ENCODE measurements around the gene KLHDC10.
"Not testable (repeated sequence)": the region's sequence is repeated elsewhere in the genome, so short reads cannot be mapped to it uniquely, and the experiment has no call there.

KLHDC10 gene

DNA sequence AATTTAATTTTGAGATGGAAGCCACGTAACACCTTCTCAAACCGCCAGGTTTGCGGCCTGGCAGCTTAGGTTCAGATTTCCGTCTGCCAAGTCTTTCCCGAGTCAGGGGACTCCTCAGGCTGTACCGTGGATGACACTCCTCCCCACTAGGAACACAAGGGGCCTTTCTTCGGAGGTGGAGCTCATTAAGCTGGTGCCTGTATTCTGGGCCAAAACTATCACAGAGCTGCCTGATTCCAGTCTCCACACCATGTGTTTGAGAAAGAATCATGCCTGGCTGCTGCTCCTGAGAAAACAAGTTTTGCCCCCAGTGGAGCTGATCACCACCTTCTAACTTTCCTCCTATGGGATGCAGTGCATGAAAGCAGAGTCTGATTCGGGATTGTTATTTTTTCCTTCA, 90.1 kb downstream of the KLHDC10 start:
- DNase-seq: no peak

DNA sequence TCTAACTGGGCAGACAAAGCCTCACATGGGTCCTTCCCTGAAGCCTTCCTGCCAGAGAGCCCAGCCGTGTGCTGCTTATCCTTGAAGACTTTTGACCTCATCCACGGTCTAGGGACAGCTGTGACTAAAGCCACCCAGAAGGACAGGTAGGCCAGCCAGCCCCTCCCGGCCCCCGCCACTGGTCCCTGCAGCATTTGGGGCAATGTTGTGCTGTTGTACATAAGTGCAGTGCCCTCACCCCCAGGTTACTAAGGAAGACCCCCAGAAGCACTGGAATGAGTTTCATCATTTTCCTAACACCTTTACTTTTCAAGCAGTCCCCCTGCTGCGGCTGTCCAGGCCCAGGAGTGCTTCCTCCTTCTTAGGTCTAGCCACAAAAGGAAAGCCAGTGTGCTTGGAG, 91.9 kb downstream of the KLHDC10 start:
- no peak for DNase-seq

DNA sequence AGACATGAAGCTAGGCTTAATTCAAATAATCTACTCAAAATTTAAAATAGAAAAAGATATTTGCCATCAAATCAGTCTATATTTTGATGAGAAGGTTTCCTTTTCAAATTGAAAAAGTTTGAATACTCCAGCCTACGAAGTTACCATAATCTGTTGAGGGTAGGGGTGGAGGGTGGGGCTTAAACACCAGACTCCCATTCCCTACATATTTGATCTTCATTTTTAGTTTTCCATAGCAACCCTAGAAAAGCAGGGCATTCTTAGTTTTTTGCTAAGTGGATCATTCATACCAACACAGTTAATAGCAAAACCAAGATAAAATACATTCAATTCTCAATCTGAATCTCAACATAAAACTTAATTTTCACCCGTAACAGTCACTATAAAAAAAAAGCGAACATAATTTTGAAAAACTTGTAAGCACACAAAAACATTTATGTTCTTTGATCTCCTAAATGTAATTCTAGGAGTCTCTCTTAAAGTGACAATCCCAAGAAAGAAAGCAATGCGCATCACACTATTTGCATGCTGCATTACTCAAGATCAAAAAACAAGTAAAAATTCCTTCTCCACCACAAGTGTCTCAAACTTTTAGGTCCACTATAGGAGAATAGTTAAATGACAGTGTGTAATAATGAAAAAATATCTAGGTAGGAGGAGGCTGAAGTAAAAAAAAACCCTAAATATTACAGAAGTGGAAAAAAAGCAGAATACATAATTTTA, 104.1 kb downstream of the KLHDC10 start:
- DNase-seq: no peak

DNA sequence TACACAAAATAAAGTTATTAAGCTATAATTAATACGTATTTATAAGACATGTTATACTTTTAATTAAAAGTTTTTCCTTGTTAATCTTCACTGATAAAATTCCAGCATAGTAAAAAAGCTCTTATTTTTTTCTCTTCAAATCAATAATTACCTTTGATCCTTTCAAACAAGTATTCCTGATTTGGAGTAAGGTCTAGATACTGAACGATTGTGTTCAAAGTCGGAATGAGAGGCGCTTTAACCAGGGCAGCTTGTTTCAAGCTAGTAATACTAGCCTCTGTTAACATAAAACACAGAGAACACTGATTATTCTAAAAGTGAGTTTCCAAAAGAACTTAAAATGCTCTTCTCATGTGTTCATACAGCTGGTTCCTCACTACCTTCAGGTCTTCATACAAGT, 107.9 kb downstream of the KLHDC10 start:
- DNase-seq: no peak

DNA sequence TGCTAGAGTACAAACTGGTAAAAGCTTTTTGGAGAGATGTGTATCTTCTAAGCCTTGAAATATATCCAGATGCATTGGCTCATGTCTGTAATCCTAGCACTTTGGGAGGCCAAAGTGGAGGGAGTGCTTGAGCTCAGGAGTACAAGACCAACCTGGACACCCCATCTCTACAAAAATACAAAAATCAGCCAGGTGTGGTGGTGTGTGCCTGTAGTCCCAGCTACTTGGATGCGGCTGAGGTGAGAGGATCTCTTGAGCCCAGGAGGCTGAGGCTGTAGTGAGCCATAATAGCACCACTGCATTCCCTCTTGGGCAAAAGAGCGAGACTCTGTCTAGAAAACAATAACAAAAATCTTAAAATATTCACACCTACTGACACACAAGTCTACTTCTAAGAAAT, 109.3 kb downstream of the KLHDC10 start:
- no peak for DNase-seq

DNA sequence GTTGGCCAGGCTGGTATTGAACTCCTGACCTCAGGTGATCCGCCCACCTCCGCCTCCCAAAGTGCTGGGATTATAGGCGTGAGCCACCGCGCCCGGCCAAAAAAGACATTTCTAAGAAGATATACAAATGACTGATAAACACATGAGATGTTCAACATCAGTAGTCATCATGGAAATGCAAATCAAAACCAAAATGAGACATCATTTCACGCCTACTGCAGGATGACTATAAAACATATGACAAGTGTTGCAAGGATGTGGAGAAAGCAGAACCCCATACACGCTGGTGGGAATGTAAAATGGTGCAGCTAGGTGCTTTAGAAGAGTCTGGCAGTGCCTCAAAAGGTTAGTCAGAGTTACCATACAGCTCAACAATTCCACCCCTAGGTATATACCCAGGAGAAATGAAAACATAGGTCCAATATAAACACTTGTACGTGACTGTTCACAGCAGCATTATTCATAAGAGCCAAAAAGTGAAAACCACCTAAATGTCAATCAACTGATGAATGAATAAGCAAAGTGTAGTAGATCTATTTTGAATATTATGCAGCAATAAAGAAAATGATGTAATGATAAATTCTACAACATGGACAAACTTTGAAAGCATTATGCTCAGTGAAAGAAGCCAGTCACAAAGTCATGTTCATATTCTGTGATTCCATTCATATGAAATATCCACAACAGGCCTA, 110.4 kb downstream of the KLHDC10 start:
- peak; percentile 62 to 72 for DNase-seq

DNA sequence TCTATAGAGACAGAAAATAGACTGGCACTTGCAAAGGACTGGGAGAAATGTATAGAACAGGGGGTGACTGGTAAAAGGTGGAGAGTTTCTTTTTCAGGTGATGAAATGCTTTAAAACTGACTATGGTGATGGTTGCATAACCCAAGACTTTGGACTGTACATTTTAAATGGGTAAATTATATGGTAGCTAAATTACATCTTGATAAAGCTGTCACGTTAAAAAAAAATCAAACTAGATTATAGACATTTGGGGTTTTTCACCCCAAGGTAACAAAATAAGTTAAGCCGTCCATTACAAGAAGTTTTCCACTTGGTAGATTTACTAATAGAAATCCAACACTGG, 110.9 kb downstream of the KLHDC10 start:
- DNase-seq: no peak

DNA sequence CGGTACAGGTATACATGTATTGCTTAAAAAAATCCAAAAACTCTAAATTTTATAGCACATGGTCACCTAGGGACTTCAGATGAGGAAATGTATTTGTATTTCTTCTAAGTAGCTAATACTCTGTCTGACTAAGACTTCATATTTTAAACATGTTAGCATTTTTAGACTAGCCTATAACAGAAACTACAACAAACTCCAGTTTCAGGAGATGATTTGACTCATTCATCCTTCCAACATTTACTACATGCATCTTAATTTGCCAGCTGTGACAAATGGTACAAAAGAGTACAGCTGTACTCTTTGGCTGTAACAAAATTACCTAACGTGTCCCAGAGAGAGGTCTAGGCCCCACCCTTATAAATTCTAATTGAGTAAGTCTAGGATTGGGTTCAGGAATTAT, 112.7 kb downstream of the KLHDC10 start:
- DNase-seq: no peak

DNA sequence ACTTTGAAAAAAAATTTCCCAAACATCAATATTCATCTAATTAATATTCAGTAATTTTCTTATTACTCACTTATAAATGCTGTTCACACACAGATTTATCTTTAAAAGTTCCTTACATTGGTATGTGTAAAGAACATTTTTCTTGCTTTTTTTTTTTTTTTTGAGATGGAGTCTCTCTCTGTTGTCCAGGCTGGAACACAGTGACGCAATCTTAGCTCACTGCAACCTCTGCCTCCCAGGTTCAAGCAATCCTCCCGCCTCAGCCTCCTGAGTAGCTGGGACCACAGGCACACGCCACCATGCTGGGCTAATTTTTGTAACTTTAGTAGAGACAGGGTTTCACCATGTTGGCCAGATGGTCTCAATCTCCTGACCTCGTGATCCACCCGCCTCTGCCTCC, 114.0 kb downstream of the KLHDC10 start:
- not testable (repeated sequence) for DNase-seq

Measured in activated CD4-positive, alpha-beta T cell treated with anti-CD3 and anti-CD28 coated beads, Interleukin-2, amount 50 U/mL, for 48 hours (primary cell).